Measurements from ENCODE around the gene EDN1.

DNA sequence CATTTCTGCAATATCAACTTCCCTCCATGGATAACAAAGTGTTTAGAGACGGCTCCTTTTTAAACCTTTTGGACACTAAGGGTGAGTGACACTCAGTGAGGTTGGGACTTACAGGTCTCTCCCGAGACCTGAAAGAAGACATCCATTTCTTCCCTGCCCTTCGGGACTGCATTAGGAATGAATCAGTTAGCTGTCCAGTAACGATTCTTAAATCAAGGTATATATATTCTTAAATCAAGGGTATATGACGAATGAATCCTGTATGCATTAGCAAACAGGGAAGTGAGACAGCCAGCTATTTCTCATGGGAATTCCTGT, 52.9 kb downstream of the EDN1 start:
- TF ChIP-seq, protein P1, sequence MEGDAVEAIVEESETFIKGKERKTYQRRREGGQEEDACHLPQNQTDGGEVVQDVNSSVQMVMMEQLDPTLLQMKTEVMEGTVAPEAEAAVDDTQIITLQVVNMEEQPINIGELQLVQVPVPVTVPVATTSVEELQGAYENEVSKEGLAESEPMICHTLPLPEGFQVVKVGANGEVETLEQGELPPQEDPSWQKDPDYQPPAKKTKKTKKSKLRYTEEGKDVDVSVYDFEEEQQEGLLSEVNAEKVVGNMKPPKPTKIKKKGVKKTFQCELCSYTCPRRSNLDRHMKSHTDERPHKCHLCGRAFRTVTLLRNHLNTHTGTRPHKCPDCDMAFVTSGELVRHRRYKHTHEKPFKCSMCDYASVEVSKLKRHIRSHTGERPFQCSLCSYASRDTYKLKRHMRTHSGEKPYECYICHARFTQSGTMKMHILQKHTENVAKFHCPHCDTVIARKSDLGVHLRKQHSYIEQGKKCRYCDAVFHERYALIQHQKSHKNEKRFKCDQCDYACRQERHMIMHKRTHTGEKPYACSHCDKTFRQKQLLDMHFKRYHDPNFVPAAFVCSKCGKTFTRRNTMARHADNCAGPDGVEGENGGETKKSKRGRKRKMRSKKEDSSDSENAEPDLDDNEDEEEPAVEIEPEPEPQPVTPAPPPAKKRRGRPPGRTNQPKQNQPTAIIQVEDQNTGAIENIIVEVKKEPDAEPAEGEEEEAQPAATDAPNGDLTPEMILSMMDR (IDR thresholded peaks at IDR 0.05) = no peak
- TF ChIP-seq POLR2AphosphoS5 (IDR thresholded peaks at IDR 0.05; ENCODE audit: low read depth, low read length) (no peak), TCF7L2 (IDR thresholded peaks at IDR 0.05; ENCODE audit: low read depth, low read length) (no peak), SIN3A (IDR thresholded peaks at IDR 0.05; ENCODE audit: borderline replicate concordance, insufficient read depth, low read depth, low read length) (no peak)
- TF ChIP-seq, protein P2, sequence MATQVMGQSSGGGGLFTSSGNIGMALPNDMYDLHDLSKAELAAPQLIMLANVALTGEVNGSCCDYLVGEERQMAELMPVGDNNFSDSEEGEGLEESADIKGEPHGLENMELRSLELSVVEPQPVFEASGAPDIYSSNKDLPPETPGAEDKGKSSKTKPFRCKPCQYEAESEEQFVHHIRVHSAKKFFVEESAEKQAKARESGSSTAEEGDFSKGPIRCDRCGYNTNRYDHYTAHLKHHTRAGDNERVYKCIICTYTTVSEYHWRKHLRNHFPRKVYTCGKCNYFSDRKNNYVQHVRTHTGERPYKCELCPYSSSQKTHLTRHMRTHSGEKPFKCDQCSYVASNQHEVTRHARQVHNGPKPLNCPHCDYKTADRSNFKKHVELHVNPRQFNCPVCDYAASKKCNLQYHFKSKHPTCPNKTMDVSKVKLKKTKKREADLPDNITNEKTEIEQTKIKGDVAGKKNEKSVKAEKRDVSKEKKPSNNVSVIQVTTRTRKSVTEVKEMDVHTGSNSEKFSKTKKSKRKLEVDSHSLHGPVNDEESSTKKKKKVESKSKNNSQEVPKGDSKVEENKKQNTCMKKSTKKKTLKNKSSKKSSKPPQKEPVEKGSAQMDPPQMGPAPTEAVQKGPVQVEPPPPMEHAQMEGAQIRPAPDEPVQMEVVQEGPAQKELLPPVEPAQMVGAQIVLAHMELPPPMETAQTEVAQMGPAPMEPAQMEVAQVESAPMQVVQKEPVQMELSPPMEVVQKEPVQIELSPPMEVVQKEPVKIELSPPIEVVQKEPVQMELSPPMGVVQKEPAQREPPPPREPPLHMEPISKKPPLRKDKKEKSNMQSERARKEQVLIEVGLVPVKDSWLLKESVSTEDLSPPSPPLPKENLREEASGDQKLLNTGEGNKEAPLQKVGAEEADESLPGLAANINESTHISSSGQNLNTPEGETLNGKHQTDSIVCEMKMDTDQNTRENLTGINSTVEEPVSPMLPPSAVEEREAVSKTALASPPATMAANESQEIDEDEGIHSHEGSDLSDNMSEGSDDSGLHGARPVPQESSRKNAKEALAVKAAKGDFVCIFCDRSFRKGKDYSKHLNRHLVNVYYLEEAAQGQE (IDR thresholded peaks at IDR 0.05; ENCODE audit: insufficient read depth in 1 of 2, low read depth in 2 of 2, low read length in 1 of 2) = 0 out of 4 replicates have a peak, but pooled peaks of 1 of the 2 experiments have one; percentile 11

All from Panc1 (cell line).